GM12872 (cell line): ENCODE results near the gene PELI1.

ENCODE experiments used
- CTCF ChIP-seq: IDR thresholded peaks from 3 replicates; pipeline ENCODE4 v1.5.1; 2011; ENCODE audit warnings: low read depth, mild to moderate bottlenecking, low read length, moderate library complexity; ENCODE audit not compliant: insufficient read depth

The PELI1 gene

GRCh38 chr2:64120928-64121327 is 23.3 kb downstream of the PELI1 start:
- no peak for TF ChIP-seq CTCF

GRCh38 chr2:64120008-64120407 is 24.2 kb downstream of the PELI1 start:
- TF ChIP-seq CTCF, result no peak

GRCh38 chr2:64119369-64119768 is 24.9 kb downstream of the PELI1 start:
- TF ChIP-seq CTCF, result no peak

GRCh38 chr2:64115808-64116598 is 28.2 kb downstream of the PELI1 start:
- TF ChIP-seq CTCF, result no peak

GRCh38 chr2:64114912-64115277 is 29.3 kb downstream of the PELI1 start:
- no peak for TF ChIP-seq CTCF

- TF ChIP-seq CTCF, result no peak
Measured at GRCh38 chr2:64114063-64114911, 29.9 kb downstream of the PELI1 start.

- TF ChIP-seq CTCF, result no peak
Measured at GRCh38 chr2:64112016-64112415, 32.2 kb downstream of the PELI1 start.
